Colonic mucosa (tissue), 4 donors: ENCODE measurements around the gene CNIH3. TPM values are rescaled to one million over a fixed set of nuclear protein-coding genes. Genes with fewer than 3 reads are reported as not detected.

Experiments
- DNase-seq: peaks from one replicate; pipeline ENCODE4 v3.0.0-alpha.2; 2020
- H3K27ac ChIP-seq: fragments of 200-600 bp; one replicate; pipeline ENCODE4 v1.8.0; 2021
- H3K27me3 ChIP-seq: fragments of 200-600 bp; one replicate; pipeline ENCODE4 v1.8.0; 2021
- H3K36me3 ChIP-seq: fragments of 200-600 bp; one replicate; pipeline ENCODE4 v1.8.0; 2021
- H3K4me1 ChIP-seq: fragments of 200-600 bp; one replicate; pipeline ENCODE4 v1.8.0; 2021; ENCODE audit warnings: mild to moderate bottlenecking
- H3K4me3 ChIP-seq: fragments of 200-600 bp; one replicate; pipeline ENCODE4 v1.8.0; 2021
- H3K9ac ChIP-seq, 2 donors: one replicate each; pipeline ENCODE4 v1.7.0; 2013; ENCODE audit warnings: control low read depth in 2 of 2, low read depth in 2 of 2, low read length in 2 of 2
- H3K9me3 ChIP-seq: fragments of 200-600 bp; one replicate; pipeline ENCODE4 v1.8.0; 2021
- CTCF ChIP-seq: fragments of 200-600 bp; IDR thresholded peaks from one replicate; pipeline ENCODE4 v1.8.0; 2022; ENCODE audit warnings: antibody characterized with exemption, mild to moderate bottlenecking
- intact Hi-C: fragments of 100-400 bp; cut with DNase I; formaldehyde crosslinking; loops from one replicate; pipeline ENCODE4 v1.14.1; 2022
- total RNA-seq, 2 donors: library from RNA; stranded (reverse); fragmentation: NEBNext Ultra II Directional in 1 of 2; extraction: Animal tissue kit (Norgen Biotek cat#: 25700) in 1 of 2; gene quantifications; one replicate each; pipeline ENCODE4 v1.2.1, GENCODE V29; 2021
- donor health status: healthy.
- donor health status: DM: no; HTN: no; CAD: no.
- donor health status: DM: no; HTN: no; CAD: no.

The CNIH3 gene
- total RNA-seq, 2 donors from 2014 or later = 0.69 to 1.4 TPM

- DNase-seq = no peak
- TF ChIP-seq CTCF = no peak
- no peaks in the 10 kb centered on the region for H3K27me3 ChIP-seq
Measured at GRCh38 chr1:224582041-224582440, 34.1 kb upstream of the CNIH3 start.

GRCh38 chr1:224583774-224584173 lies 32.3 kb upstream of the CNIH3 start:
- intact Hi-C loops = no loop called here
- no peak for TF ChIP-seq CTCF
- no peaks in the 10 kb centered on the region for H3K36me3 ChIP-seq
- no peak overlapping the region for H3K9ac ChIP-seq
- H3K4me1 ChIP-seq = no peaks in the 10 kb centered on the region
- no peaks in the 10 kb centered on the region for H3K9me3 ChIP-seq
- no peaks in the 10 kb centered on the region for H3K27me3 ChIP-seq
- H3K27ac ChIP-seq = no peak overlapping the region
- DNase-seq = no peak
- H3K4me3 ChIP-seq = no peak overlapping the region

More at GRCh38 chr1:224582041-224582440, 34.1 kb upstream of the CNIH3 start:
- H3K4me3 ChIP-seq = no peak overlapping the region
- no peak overlapping the region for H3K27ac ChIP-seq
- no peaks in the 10 kb centered on the region for H3K4me1 ChIP-seq
- H3K36me3 ChIP-seq = no peaks in the 10 kb centered on the region
- no peaks in the 10 kb centered on the region for H3K9me3 ChIP-seq
- H3K9ac ChIP-seq = no peak overlapping the region
- intact Hi-C loops = no loop called here

- H3K27ac ChIP-seq = no peak overlapping the region
- no peak overlapping the region for H3K4me3 ChIP-seq
- no peaks in the 10 kb centered on the region for H3K9me3 ChIP-seq
- no peak for TF ChIP-seq CTCF
- no peaks in the 10 kb centered on the region for H3K27me3 ChIP-seq
- intact Hi-C loops = no loop called here
- no peaks in the 10 kb centered on the region for H3K36me3 ChIP-seq
- H3K4me1 ChIP-seq = no peaks in the 10 kb centered on the region
- DNase-seq = no peak
- H3K9ac ChIP-seq = no peak overlapping the region
Measured at GRCh38 chr1:224585051-224585450, 31.1 kb upstream of the CNIH3 start.

GRCh38 chr1:224587051-224587450 lies 29.1 kb upstream of the CNIH3 start:
- no peak for TF ChIP-seq CTCF
- no peak overlapping the region for H3K4me3 ChIP-seq
- H3K4me1 ChIP-seq = no peaks in the 10 kb centered on the region
- H3K27me3 ChIP-seq = no peaks in the 10 kb centered on the region
- no peak overlapping the region for H3K27ac ChIP-seq
- no peak overlapping the region for H3K9ac ChIP-seq
- intact Hi-C loops = no loop called here
- H3K36me3 ChIP-seq = no peaks in the 10 kb centered on the region
- no peaks in the 10 kb centered on the region for H3K9me3 ChIP-seq
- no peak for DNase-seq

- no peak overlapping the region for H3K9ac ChIP-seq
- no peak for DNase-seq
- no peaks in the 10 kb centered on the region for H3K4me1 ChIP-seq
- TF ChIP-seq CTCF = no peak
- no peak overlapping the region for H3K27ac ChIP-seq
- intact Hi-C loops = no loop called here
- H3K9me3 ChIP-seq = no peaks in the 10 kb centered on the region
- no peak overlapping the region for H3K4me3 ChIP-seq
- H3K27me3 ChIP-seq = no peaks in the 10 kb centered on the region
- H3K36me3 ChIP-seq = no peaks in the 10 kb centered on the region
Measured at GRCh38 chr1:224588515-224588914, 27.6 kb upstream of the CNIH3 start.

- no peak for TF ChIP-seq CTCF
- Histone ChIP-seq H3K27ac (no peak overlapping the region), H3K27me3 (no peaks in the 10 kb centered on the region), H3K9ac (no peak overlapping the region), H3K9me3 (no peaks in the 10 kb centered on the region), H3K4me3 (no peak overlapping the region), H3K4me1 (no peaks in the 10 kb centered on the region), H3K36me3 (no peaks in the 10 kb centered on the region)
- intact Hi-C loops = no loop called here
- DNase-seq = no peak
Measured at GRCh38 chr1:224589006-224589405, 27.1 kb upstream of the CNIH3 start.
